Measurements from ENCODE around the gene PEX3. TPM values are rescaled to one million over a fixed set of nuclear protein-coding genes. Genes with fewer than 3 reads are reported as not detected.

The PEX3 gene
- total RNA-seq, 1 donor = 19.2 TPM

- Histone ChIP-seq H3K4me1 (ENCODE audit: insufficient read depth, low read length) (peaks cover 5% of the 10 kb centered on the region), H4K20me1 (ENCODE audit: insufficient read depth, low read length) (no peaks in the 10 kb centered on the region), H3K27me3 (ENCODE audit: insufficient read depth, low read length) (no peaks in the 10 kb centered on the region), H2AFZ (ENCODE audit: low read length) (no peak overlapping the region), H3K9me3 (ENCODE audit: low read depth, low read length) (no peaks in the 10 kb centered on the region), H3K79me2 (ENCODE audit: insufficient read depth, low read length) (peaks cover 21% of the 10 kb centered on the region), H3K27ac (ENCODE audit: low read depth, low read length) (no peak overlapping the region), H3K4me2 (ENCODE audit: insufficient read depth, low read length) (no peak overlapping the region), H3K36me3 (ENCODE audit: insufficient read depth, low read length) (no peaks in the 10 kb centered on the region), H3K4me3 (ENCODE audit: insufficient read depth, low read length) (no peak overlapping the region)
- no peak for TF ChIP-seq CTCF (IDR thresholded peaks at IDR 0.05; ENCODE audit: extremely low read depth, low read depth, low read length)
- no peak for DNase-seq (ENCODE audit: insufficient read length, low spot score, missing footprints)
Observed at GRCh38 chr6:143540192-143540591, 89.6 kb downstream of the PEX3 start.

Small RNAs within 50 kb of the gene (small RNA-seq; reads per million reads assigned to genes)
- gene RNA5SP221 = not detected

Other genes with a start within 250 kb of the PEX3 start
- 2.2 and 3.8 TPM in 2 replicates for gene ADAT2, start 110 bp upstream of the PEX3 start, total RNA-seq
- 64.8 and 70.7 TPM in 2 replicates for gene FUCA2, start 60.9 kb downstream of the PEX3 start, total RNA-seq
- gene PHACTR2, start 227.2 kb downstream of the PEX3 start, total RNA-seq = 71.7 and 76.9 TPM in 2 replicates

All from osteoblast (primary cell).